ENCODE results near the gene WDR86. TPM values are rescaled to one million over a fixed set of nuclear protein-coding genes. Genes with fewer than 3 reads are reported as not detected.

Gene WDR86
- total RNA-seq, 1 donor from 2014 or later, result 57.0 TPM

DNA sequence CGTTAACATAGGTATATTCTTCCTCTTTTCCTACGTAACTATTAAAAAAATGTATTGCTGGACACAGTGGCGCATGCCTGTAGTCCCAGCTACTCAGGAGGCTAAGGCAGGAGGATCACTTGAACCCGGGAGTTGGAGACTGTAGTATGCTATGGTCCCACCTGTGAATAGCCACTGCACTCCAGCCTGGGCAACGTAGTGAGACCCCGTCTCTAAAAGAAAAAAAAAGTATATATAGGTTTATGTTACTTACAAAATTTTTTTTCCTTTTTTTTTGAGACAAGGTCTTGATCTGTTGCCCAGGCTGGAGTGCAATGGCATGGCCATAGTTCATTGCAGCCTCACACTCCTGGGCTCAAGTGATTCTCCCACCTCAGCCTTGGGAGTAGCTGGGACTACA is 62.6 kb downstream of the WDR86 start:
- H3K27ac Mint-ChIP-seq (ENCODE audit: unreplicated experiment), result no peak overlapping the region
- DNase-seq (ENCODE audit: low spot score), result no peak
- peaks cover 17% of the 10 kb centered on the region for H3K4me1 Mint-ChIP-seq (ENCODE audit: unreplicated experiment)
- H3K9me3 Mint-ChIP-seq (ENCODE audit: unreplicated experiment), result no peaks in the 10 kb centered on the region
- no peak overlapping the region for H3K4me3 Mint-ChIP-seq (ENCODE audit: unreplicated experiment)
- TF ChIP-seq, protein P1, sequence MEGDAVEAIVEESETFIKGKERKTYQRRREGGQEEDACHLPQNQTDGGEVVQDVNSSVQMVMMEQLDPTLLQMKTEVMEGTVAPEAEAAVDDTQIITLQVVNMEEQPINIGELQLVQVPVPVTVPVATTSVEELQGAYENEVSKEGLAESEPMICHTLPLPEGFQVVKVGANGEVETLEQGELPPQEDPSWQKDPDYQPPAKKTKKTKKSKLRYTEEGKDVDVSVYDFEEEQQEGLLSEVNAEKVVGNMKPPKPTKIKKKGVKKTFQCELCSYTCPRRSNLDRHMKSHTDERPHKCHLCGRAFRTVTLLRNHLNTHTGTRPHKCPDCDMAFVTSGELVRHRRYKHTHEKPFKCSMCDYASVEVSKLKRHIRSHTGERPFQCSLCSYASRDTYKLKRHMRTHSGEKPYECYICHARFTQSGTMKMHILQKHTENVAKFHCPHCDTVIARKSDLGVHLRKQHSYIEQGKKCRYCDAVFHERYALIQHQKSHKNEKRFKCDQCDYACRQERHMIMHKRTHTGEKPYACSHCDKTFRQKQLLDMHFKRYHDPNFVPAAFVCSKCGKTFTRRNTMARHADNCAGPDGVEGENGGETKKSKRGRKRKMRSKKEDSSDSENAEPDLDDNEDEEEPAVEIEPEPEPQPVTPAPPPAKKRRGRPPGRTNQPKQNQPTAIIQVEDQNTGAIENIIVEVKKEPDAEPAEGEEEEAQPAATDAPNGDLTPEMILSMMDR (IDR thresholded peaks at IDR 0.05; ENCODE audit: unreplicated experiment), result no peak
- H3K36me3 Mint-ChIP-seq (ENCODE audit: low read depth, unreplicated experiment), result peaks cover 12% of the 10 kb centered on the region
- H3K27me3 Mint-ChIP-seq (ENCODE audit: unreplicated experiment), result no peaks in the 10 kb centered on the region

DNA sequence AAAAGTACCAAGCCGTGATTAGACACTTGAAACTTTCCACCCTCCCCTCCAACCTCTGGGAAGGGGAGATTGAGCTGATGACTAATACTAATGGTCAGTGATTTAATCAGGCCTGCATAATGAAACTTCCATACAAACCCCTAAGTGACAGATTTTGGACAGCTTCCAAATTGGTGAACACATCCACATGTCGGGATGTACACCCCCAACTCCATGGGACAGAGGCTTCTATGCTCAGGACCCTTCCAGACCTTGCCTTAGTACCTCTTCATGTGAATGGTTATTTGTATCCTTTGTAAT is 63.4 kb downstream of the WDR86 start:
- H3K27ac Mint-ChIP-seq (ENCODE audit: unreplicated experiment), result no peak overlapping the region
- no peaks in the 10 kb centered on the region for H3K9me3 Mint-ChIP-seq (ENCODE audit: unreplicated experiment)
- H3K4me3 Mint-ChIP-seq (ENCODE audit: unreplicated experiment), result no peak overlapping the region
- H3K27me3 Mint-ChIP-seq (ENCODE audit: unreplicated experiment), result no peaks in the 10 kb centered on the region
- peaks cover 12% of the 10 kb centered on the region for H3K36me3 Mint-ChIP-seq (ENCODE audit: low read depth, unreplicated experiment)
- H3K4me1 Mint-ChIP-seq (ENCODE audit: unreplicated experiment), result peaks cover 13% of the 10 kb centered on the region
- no peak for DNase-seq (ENCODE audit: low spot score)
- TF ChIP-seq, protein P1 (IDR thresholded peaks at IDR 0.05; ENCODE audit: unreplicated experiment), result no peak

DNA sequence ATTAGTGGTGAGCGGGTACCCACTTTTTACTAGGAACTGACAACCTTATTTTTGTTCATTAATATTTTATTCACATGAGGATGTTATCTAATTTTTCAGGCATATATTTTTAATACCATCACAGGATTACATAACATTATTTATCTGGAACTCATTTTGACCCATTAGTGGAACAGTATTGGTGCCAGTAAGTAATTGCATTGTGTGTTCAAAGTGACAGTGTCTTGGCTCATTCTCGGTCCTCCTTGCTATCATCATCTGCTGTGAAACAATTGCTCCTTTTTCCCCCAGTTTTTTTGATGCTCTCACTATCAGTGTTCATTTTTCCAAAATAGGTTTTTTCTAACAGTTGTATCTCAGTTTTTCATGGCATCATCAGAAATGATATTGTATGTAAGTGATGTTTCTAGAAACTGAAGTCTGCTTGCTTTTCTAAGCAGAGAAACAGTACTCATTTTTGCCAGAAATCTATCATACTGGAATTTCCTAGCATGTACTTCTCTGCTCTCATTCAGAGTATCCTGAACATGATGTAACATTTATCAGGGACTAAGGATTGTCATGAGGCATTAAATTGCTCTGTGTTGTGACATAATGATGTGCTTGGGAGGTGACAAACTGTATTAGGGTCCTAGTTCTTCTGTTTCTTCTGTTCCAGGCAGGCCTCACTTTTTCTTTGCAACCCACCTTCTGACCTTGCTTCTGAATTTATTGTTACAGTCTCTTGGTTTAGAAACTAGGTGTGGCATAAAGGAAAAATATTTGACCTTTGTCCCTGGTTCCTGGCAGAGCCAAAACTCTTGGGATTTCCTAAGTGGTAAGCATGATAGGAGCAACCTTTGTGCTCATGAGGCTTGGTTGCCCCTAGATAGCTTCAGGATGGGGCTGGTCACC is 64.0 kb downstream of the WDR86 start:
- DNase-seq (ENCODE audit: low spot score), result no peak
- no peak overlapping the region for H3K4me3 Mint-ChIP-seq (ENCODE audit: unreplicated experiment)
- no peaks in the 10 kb centered on the region for H3K9me3 Mint-ChIP-seq (ENCODE audit: unreplicated experiment)
- H3K27ac Mint-ChIP-seq (ENCODE audit: unreplicated experiment), result no peak overlapping the region
- H3K36me3 Mint-ChIP-seq (ENCODE audit: low read depth, unreplicated experiment), result peaks cover 11% of the 10 kb centered on the region
- peaks cover 11% of the 10 kb centered on the region for H3K4me1 Mint-ChIP-seq (ENCODE audit: unreplicated experiment)
- H3K27me3 Mint-ChIP-seq (ENCODE audit: unreplicated experiment), result no peaks in the 10 kb centered on the region
- TF ChIP-seq, protein P1 (IDR thresholded peaks at IDR 0.05; ENCODE audit: unreplicated experiment), result no peak

DNA sequence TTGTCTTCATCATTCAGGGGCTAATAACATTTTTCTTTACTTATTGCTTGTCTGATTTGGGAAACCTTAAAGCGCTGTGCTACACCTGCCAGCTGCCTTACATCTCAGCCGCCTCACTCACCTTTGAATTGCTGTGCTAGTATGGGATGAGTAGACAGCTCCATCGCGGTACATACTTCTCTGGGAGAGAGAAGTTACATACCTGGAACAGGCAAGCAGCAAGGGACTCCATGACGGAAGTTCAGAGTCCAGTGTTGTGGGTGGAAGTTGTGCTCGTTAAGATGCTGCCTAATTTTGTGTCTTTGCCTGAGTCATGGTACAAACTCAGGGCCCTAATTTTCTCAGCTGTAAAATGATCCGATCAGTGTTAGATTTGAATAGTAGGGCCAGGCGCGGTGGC is 66.3 kb downstream of the WDR86 start:
- Mint-ChIP-seq H3K27me3 (ENCODE audit: unreplicated experiment) (no peaks in the 10 kb centered on the region), H3K36me3 (ENCODE audit: low read depth, unreplicated experiment) (peaks cover 9% of the 10 kb centered on the region), H3K4me3 (ENCODE audit: unreplicated experiment) (no peak overlapping the region), H3K9me3 (ENCODE audit: unreplicated experiment) (no peaks in the 10 kb centered on the region), H3K4me1 (ENCODE audit: unreplicated experiment) (peaks cover 3% of the 10 kb centered on the region), H3K27ac (ENCODE audit: unreplicated experiment) (no peak overlapping the region)
- DNase-seq (ENCODE audit: low spot score), result no peak
- TF ChIP-seq, protein P1 (IDR thresholded peaks at IDR 0.05; ENCODE audit: unreplicated experiment), result no peak

DNA sequence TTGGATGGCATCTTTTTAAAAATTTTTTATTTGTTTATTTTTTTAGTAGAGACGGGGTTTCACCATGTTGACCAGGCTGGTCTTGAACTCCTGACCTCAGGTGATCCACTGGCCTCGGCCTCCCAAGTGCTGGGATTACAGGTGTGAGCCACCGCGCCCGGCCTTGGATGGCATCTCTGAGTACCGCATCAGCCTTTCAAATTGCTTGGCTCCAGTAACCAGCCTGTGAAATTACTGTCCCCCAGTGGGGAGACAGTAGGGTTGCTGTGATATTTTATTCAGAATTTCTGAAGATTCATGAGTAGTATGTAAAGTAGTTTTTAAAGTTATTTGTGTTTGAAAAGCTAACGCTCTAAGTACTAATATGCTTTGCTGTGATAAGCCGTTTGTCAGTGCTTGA is 67.0 kb downstream of the WDR86 start:
- H3K4me1 Mint-ChIP-seq (ENCODE audit: unreplicated experiment), result peaks cover 3% of the 10 kb centered on the region
- TF ChIP-seq, protein P1 (IDR thresholded peaks at IDR 0.05; ENCODE audit: unreplicated experiment), result no peak
- no peaks in the 10 kb centered on the region for H3K27me3 Mint-ChIP-seq (ENCODE audit: unreplicated experiment)
- no peak overlapping the region for H3K27ac Mint-ChIP-seq (ENCODE audit: unreplicated experiment)
- no peak for DNase-seq (ENCODE audit: low spot score)
- H3K36me3 Mint-ChIP-seq (ENCODE audit: low read depth, unreplicated experiment), result peaks cover 9% of the 10 kb centered on the region
- H3K4me3 Mint-ChIP-seq (ENCODE audit: unreplicated experiment), result no peak overlapping the region
- H3K9me3 Mint-ChIP-seq (ENCODE audit: unreplicated experiment), result no peaks in the 10 kb centered on the region

Measured in endothelial cell (in vitro differentiated cells).